Body of pancreas (tissue), 4 donors: ENCODE measurements around the gene DMD. TPM values are rescaled to one million over a fixed set of nuclear protein-coding genes. Genes with fewer than 3 reads are reported as not detected.

Experiments used
- ATAC-seq: fragments of 150-250 bp; one replicate; pipeline ENCODE4 v1.9.1; 2016
- DNase-seq, 4 donors: peaks; one replicate each; pipeline ENCODE4 v3.0.0-alpha.2; 2019
- H3K27ac ChIP-seq, 4 donors: fragments of 200-600 bp; sonication (generic); 1 replicate in 3 of 4; 2 replicates in 1 of 4; pipeline versions ENCODE4 v1.5.1 to v1.6.1; 2016 to 2019; ENCODE audit warnings: mild to moderate bottlenecking in 1 of 4, mixed read lengths in 1 of 4, moderate library complexity in 1 of 4
- H3K27me3 ChIP-seq, 2 donors: fragments of 200-600 bp; sonication (generic); one replicate each; pipeline ENCODE4 v1.6.0; 2016; ENCODE audit warnings: mild to moderate bottlenecking in 1 of 2
- H3K36me3 ChIP-seq, 2 donors: fragments of 200-600 bp; sonication (generic); replicated peaks in 1 of 2; 2 replicates each; pipeline ENCODE4 v1.5.1; 2016; ENCODE audit warnings: low read depth in 2 of 2; ENCODE audit not compliant: insufficient read depth in 1 of 2
- H3K4me1 ChIP-seq: fragments of 200-600 bp; sonication (generic); one replicate; pipeline ENCODE4 v1.6.0; 2016
- H3K4me3 ChIP-seq, 2 donors: fragments of 200-600 bp; sonication (generic); 1 replicate in 1 of 2; 2 replicates in 1 of 2; pipeline ENCODE4 v1.5.1; 2016 to 2019
- H3K9me3 ChIP-seq, 3 donors: fragments of 200-600 bp; sonication (generic); 1 replicate in 2 of 3; 2 replicates in 1 of 3; pipeline ENCODE4 v1.5.1; 2016
- CTCF ChIP-seq, 7 experiments: fragments of 450-650 bp in 4 of 7; fragments of 200-600 bp in 3 of 7; sonication (generic) in 3 of 7; IDR thresholded peaks; one replicate each; pipeline ENCODE4 v1.5.1; 2016 to 2019; ENCODE audit warnings: antibody characterized with exemption in 7 of 7
- POLR2A ChIP-seq, 3 donors: fragments of 450-650 bp; IDR thresholded peaks; one replicate each; pipeline ENCODE4 v1.6.1; 2016; ENCODE audit warnings: antibody characterized with exemption in 3 of 3, mild to moderate bottlenecking in 2 of 3
- WGBS, 2 donors: methylation state at CpG; one replicate each; pipeline ENCODE4 v1.1.5; 2017; 5-methylcytosine and 5-hydroxymethylcytosine counted together
- intact Hi-C: fragments of 100-400 bp; cut with DNase I; formaldehyde crosslinking; loops from one replicate; pipeline ENCODE4 v1.15.1; 2023
- total RNA-seq, 2 donors: library from RNA; depleted of rRNA; stranded (reverse); fragments of >200 nt; gene quantifications; one replicate each; pipeline ENCODE4 v1.1.0, GENCODE V29; 2016

The DMD gene
- total RNA-seq, 2 donors from 2014 or later, result 28.5 to 38.6 TPM

GRCh38 chrX:32599156-32599555 is 612.2 kb downstream of the DMD start:
- ATAC-seq (no peak), DNase-seq (no peak)
- Histone ChIP-seq H3K27ac (no peak overlapping the region), H3K36me3 (no peaks in the 10 kb centered on the region), H3K9me3 (no peaks in the 10 kb centered on the region), H3K4me3 (no peak overlapping the region), H3K4me1 (no peaks in the 10 kb centered on the region), H3K27me3 (no peaks in the 10 kb centered on the region)
- intact Hi-C loops, result no loop called here
- WGBS, 2 donors, result 39 to 47% methylated on average over 4 of the region's 4 CpGs
- TF ChIP-seq POLR2A (IDR thresholded peaks at IDR 0.05) (no peak), CTCF (IDR thresholded peaks at IDR 0.05) (no peak)

- Histone ChIP-seq H3K4me3 (no peak overlapping the region), H3K4me1 (no peaks in the 10 kb centered on the region), H3K36me3 (no peaks in the 10 kb centered on the region), H3K9me3 (no peaks in the 10 kb centered on the region), H3K27me3 (no peaks in the 10 kb centered on the region), H3K27ac (no peak overlapping the region)
- intact Hi-C loops, result no loop called here
- TF ChIP-seq POLR2A (IDR thresholded peaks at IDR 0.05) (no peak), CTCF (IDR thresholded peaks at IDR 0.05) (no peak)
- DNase-seq (no peak), ATAC-seq (no peak)
- 72 to 80% methylated on average over 4 of the region's 4 CpGs for WGBS, 2 donors
Observed at GRCh38 chrX:32598707-32599106, 612.6 kb downstream of the DMD start.

GRCh38 chrX:32597777-32598176 is 613.6 kb downstream of the DMD start:
- H3K27ac ChIP-seq, result no peak overlapping the region
- no peak for ATAC-seq
- TF ChIP-seq CTCF (IDR thresholded peaks at IDR 0.05), result no peak
- no peak for TF ChIP-seq POLR2A (IDR thresholded peaks at IDR 0.05)
- intact Hi-C loops, result no loop called here
- H3K9me3 ChIP-seq, result no peaks in the 10 kb centered on the region
- H3K4me1 ChIP-seq, result no peaks in the 10 kb centered on the region
- no peaks in the 10 kb centered on the region for H3K36me3 ChIP-seq
- no peak for DNase-seq
- H3K27me3 ChIP-seq, result no peaks in the 10 kb centered on the region
- 67 to 72% methylated on average over 4 of the region's 4 CpGs for WGBS, 2 donors
- no peak overlapping the region for H3K4me3 ChIP-seq

- Histone ChIP-seq H3K27me3 (no peaks in the 10 kb centered on the region), H3K9me3 (no peaks in the 10 kb centered on the region), H3K27ac (no peak overlapping the region), H3K4me3 (no peak overlapping the region), H3K4me1 (no peaks in the 10 kb centered on the region), H3K36me3 (no peaks in the 10 kb centered on the region)
- intact Hi-C loops, result no loop called here
- TF ChIP-seq POLR2A (IDR thresholded peaks at IDR 0.05) (no peak), CTCF (IDR thresholded peaks at IDR 0.05) (no peak)
- DNase-seq (no peak), ATAC-seq (no peak)
- 50 to 70% methylated on average over 1 to 2 of the region's 7 CpGs for WGBS, 2 donors
Observed at GRCh38 chrX:32592786-32593185, 618.6 kb downstream of the DMD start.

GRCh38 chrX:32591589-32591988 is 619.8 kb downstream of the DMD start:
- Histone ChIP-seq H3K27me3 (no peaks in the 10 kb centered on the region), H3K9me3 (no peaks in the 10 kb centered on the region), H3K36me3 (no peaks in the 10 kb centered on the region), H3K4me1 (no peaks in the 10 kb centered on the region), H3K27ac (no peak overlapping the region), H3K4me3 (no peak overlapping the region)
- ATAC-seq, result no peak
- WGBS, 2 donors, result 78 to 98% methylated on average over 5 to 6 of the region's 10 CpGs
- TF ChIP-seq CTCF (IDR thresholded peaks at IDR 0.05), result no peak
- no peak for TF ChIP-seq POLR2A (IDR thresholded peaks at IDR 0.05)
- intact Hi-C loops, result no loop called here
- DNase-seq, result no peak
